GM06990 (cell line): ENCODE data around the gene RNF31.

Experiments used
- DNase-seq: peaks from one replicate; pipeline ENCODE4 v3.0.0-alpha.2; 2011; ENCODE audit not compliant: insufficient read length; ENCODE audit errors: extremely low read depth
- H3K27me3 ChIP-seq: replicated peaks from 2 replicates; pipeline ENCODE4 v1.6.0; 2011; ENCODE audit warnings: low read length; ENCODE audit not compliant: control insufficient read depth, insufficient read depth
- H3K36me3 ChIP-seq: 2 replicates; pipeline ENCODE4 v1.5.1; 2011; ENCODE audit warnings: low read length; ENCODE audit not compliant: control insufficient read depth, insufficient read depth
- H3K4me3 ChIP-seq: replicated peaks from 2 replicates; pipeline ENCODE4 v1.5.1; 2011; ENCODE audit warnings: low read depth, mild to moderate bottlenecking, control low read depth, low read length
- TF ChIP-seq, protein P1 (sequence below): IDR thresholded peaks from 2 replicates; pipeline ENCODE4 v1.5.1; 2011; ENCODE audit warnings: low read length, control low read depth, mild to moderate bottlenecking, inconsistent platforms; ENCODE audit not compliant: insufficient read depth, poor library complexity, severe bottlenecking

The RNF31 gene

DNA sequence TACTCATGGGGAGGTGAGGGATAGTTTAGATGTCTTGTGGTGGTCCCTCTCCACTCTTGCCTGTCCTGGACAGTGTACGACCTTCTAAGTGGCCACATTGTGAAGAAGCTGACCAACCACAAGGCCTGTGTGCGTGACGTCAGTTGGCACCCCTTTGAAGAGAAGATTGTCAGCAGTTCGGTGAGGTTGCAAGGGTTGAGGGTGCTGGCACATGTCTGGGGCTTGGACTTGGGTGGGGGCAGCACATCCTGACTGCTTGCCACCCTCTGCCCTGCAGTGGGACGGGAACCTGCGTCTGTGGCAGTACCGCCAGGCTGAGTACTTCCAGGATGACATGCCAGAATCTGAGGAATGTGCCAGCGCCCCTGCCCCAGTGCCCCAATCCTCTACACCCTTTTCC is 24.4 kb upstream of the RNF31 start:
- Histone ChIP-seq H3K27me3 (no peaks in the 10 kb centered on the region), H3K36me3 (peaks cover 34% of the 10 kb centered on the region), H3K4me3 (no peak overlapping the region)
- no peak for DNase-seq
- TF ChIP-seq, protein P1, sequence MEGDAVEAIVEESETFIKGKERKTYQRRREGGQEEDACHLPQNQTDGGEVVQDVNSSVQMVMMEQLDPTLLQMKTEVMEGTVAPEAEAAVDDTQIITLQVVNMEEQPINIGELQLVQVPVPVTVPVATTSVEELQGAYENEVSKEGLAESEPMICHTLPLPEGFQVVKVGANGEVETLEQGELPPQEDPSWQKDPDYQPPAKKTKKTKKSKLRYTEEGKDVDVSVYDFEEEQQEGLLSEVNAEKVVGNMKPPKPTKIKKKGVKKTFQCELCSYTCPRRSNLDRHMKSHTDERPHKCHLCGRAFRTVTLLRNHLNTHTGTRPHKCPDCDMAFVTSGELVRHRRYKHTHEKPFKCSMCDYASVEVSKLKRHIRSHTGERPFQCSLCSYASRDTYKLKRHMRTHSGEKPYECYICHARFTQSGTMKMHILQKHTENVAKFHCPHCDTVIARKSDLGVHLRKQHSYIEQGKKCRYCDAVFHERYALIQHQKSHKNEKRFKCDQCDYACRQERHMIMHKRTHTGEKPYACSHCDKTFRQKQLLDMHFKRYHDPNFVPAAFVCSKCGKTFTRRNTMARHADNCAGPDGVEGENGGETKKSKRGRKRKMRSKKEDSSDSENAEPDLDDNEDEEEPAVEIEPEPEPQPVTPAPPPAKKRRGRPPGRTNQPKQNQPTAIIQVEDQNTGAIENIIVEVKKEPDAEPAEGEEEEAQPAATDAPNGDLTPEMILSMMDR, result no peak

DNA sequence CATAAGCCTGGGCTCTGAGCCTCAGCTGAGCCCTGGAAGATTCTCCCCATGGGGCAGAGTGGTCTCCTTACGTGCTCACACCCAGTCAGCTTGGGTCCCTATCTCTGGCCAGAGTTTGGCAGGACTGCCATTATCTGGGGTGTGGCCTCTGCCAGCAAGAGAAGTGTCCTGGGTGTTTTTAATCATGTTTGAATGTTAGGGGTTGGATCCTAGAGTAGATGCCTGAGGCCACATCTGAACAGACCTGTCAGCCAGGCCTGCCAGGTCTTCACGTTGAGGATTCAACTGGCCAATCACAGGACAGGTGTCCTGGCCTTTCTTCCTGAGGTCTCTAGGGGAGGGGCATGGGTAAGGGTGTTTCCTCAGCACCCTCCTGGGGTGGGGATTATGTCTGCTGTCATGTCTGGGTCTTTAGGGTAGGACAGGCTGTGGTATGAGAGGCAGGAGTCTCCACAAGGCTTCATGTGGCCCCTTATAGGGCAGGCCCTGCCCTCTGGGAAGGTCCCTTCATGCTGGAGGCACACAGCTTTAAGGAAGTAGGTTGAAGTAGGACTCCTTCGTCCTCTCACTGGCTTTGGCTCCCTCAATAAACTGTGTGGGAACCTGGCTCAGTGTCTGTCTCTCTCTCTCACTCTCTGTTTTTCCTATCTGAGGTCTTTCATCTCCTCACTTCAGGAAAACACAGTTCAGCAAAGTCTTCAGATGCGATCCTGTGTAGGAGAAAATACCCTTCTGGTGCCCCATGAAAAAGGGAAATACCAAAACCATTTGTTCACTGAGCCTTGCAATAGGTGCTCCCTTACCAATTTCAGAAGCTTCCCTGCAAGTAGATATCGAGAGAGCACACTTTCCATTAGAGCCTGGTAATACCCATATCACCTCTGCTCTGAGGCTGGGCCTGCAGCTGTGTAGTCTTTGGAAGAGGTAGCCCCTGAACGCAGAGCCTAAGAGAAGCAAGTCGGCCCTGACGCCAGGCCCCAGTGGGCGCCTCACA is 23.6 kb upstream of the RNF31 start:
- H3K36me3 ChIP-seq, result peaks cover 26% of the 10 kb centered on the region
- no peak overlapping the region for H3K4me3 ChIP-seq
- H3K27me3 ChIP-seq, result no peaks in the 10 kb centered on the region
- no peak for DNase-seq
- TF ChIP-seq, protein P1, result no peak

- no peak overlapping the region for H3K4me3 ChIP-seq
- DNase-seq, result no peak
- no peaks in the 10 kb centered on the region for H3K27me3 ChIP-seq
- TF ChIP-seq, protein P1, result no peak
- peaks cover 9% of the 10 kb centered on the region for H3K36me3 ChIP-seq
These were observed 20.4 kb upstream of the RNF31 start for GRCh38 chr14:24126939-24127338.

GRCh38 chr14:24127673-24128072 is 19.6 kb upstream of the RNF31 start:
- TF ChIP-seq, protein P1, result no peak
- Histone ChIP-seq H3K27me3 (no peaks in the 10 kb centered on the region), H3K36me3 (peaks cover 8% of the 10 kb centered on the region), H3K4me3 (no peak overlapping the region)
- DNase-seq, result no peak

DNA sequence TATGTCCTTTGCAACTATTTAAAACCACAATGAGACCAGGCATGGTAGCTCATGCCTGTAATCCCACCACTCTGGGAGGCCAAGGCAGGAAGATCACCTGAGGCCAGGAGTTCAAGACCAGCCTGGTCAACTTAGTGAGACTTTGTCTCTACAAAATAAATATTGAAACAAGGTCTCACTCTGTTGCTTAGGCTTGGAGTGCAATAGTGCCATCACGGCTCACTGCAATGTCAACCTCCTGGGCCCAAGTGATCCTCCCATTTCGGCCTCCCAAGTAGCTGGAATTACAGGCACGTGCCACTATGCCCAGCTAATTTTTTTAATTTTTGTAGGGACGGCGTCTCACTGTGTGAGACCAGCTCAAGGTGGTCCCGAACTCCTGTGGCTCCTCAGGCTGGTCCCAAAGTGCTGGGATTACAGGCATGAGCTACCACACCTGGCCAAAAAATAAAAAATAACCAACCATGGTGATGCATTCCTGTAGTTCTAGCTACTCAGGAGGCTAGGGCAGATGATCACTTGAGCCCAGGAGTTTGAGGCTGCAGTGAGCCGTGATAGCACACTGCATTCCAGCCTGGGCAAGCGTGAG is 17.8 kb upstream of the RNF31 start:
- Histone ChIP-seq H3K36me3 (peaks cover 2% of the 10 kb centered on the region), H3K27me3 (no peaks in the 10 kb centered on the region), H3K4me3 (no peak overlapping the region)
- TF ChIP-seq, protein P1, result no peak
- no peak for DNase-seq
